GM18505 (cell line): ENCODE measurements around the gene ETS1.

Experiments used
- ATAC-seq: cut with Tn5 transposase; IDR thresholded peaks from one replicate; pipeline ENCODE4 v1.9.1; 2021; ENCODE audit not compliant: unreplicated experiment
- POLR2A ChIP-seq: IDR thresholded peaks from 4 replicates; pipeline ENCODE4 v1.6.1; 2011; ENCODE audit warnings: borderline replicate concordance; ENCODE audit not compliant: insufficient read depth, insufficient read length; ENCODE audit errors: extremely low read depth

The ETS1 gene

GRCh38 chr11:128431931-128432330 is 155.4 kb downstream of the ETS1 start:
- TF ChIP-seq POLR2A, result no peak
- no peak for ATAC-seq

DNA sequence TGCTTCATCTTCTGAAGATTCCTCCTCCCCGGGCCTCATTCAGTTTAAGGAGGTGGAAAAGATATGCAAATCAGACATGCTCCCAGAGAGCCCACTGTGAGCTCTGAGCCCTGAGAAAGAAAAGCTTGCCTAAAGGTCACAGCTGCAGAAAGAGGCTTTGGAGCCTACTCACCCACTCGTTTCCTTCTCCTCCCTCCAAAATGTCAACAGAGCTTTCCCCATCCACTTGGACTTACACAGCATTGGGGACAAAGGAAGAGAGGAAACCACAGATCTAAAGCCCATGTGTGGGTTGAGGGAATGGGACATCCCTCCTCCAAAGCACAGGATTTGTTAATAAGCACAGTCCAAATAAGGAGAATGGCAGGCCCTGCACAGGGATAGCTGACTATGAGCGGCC is 158.4 kb downstream of the ETS1 start:
- no peak for ATAC-seq
- TF ChIP-seq POLR2A, result no peak

DNA sequence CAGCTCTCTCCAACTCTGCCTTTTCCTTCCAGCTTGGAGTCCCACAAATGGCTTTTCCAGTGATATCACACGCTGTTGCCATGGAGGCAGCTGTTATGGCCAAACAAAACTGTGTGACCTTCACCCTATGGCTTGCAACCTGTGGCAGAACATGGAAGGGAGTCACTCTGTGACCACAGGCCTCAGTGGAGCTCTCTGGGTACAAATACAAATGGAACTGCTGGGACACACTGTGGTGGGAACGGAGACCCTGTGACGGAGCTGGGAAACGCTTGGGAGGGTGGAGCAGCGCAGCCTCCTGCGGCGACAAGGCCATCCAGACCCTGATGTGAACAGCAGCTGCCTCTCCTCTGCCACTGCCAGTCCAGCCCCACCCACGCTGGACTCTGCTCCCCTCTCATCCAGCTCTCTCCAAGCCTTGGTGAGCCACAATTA is 162.5 kb downstream of the ETS1 start:
- no peak for TF ChIP-seq POLR2A
- ATAC-seq, result no peak

- ATAC-seq, result no peak
- no peak for TF ChIP-seq POLR2A
Measured at GRCh38 chr11:128424271-128424711, 163.1 kb downstream of the ETS1 start.

DNA sequence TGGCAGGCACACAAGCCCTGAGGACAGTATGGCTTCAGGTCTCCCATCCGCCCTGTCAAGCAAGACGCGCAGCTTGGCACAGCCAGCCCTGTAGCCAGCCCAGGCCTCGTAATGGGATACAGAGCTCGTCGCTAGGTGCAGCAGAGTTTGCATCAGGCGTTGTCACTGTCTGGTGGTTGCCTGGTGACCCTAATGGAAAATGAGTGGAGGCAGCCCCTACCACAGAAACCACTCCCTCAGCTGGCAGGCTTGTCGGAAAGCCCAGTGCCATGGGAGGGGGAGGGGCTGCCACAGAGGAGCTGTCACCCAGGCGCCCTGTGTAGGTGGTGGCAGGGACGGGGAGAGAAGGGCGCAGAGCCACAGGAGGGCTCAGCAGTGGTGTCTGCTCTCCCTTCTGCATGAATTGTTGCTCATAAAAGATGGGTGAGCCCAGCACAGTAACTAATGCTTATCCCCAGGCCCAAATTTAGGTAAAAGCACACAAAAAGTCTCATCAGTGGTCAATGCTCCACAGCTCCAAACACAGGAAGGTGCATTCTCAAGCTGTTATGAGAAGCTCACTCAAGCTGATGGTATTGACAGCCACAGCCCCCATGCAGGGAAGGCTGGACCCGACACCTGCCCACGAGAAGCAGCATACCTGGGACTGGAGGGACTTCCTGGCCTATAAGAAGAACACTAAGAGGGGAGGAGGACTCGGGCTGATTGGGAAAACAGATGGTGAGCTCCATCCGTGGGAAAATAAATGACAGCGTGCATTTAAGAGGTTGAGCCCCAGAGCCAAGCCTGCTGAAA is 164.6 kb downstream of the ETS1 start:
- TF ChIP-seq POLR2A, result no peak
- no peak for ATAC-seq

GRCh38 chr11:128421577-128422330 is 165.6 kb downstream of the ETS1 start:
- no peak for TF ChIP-seq POLR2A
- ATAC-seq, result no peak

- ATAC-seq, result no peak
- no peak for TF ChIP-seq POLR2A
Measured at GRCh38 chr11:128420951-128421350, 166.4 kb downstream of the ETS1 start.

GRCh38 chr11:128420265-128420664 is 167.1 kb downstream of the ETS1 start:
- TF ChIP-seq POLR2A, result no peak
- ATAC-seq, result no peak

DNA sequence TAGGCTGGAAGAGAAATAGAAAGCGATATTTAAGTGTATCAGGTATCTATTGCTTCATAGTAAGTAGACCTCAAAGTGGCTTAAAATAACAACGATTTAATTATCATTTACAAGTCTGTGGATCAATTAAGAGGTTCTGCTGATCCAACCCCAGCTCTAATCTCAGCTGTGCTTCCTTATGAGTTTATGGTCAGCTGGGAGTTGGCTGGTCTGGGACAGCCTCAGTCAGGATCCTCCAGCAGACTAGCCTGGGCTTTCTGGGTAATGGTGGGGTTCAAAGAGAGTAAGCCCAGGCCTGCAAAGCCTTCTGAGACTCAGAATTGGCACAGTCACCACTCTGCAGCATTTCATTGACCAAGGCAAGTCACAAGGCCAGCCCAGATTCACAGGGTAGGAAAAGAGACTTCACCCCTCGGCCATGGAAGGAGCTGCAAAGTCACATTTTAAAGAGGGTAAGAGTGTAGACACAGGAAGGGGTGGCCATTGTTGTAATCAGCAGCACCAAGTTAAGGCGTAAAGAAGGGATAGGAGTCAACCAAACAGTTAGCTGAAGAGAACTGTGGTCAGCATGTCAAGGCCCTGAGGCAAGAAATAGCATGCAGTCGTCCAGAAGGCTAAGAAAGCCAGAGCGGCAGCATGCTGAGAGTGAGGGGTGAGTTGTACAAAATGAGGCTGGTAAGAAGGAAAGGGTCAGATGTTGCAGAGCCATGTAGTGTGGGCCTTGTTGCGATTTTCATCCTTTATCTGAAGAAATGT is 168.2 kb downstream of the ETS1 start:
- ATAC-seq, result no peak
- no peak for TF ChIP-seq POLR2A

DNA sequence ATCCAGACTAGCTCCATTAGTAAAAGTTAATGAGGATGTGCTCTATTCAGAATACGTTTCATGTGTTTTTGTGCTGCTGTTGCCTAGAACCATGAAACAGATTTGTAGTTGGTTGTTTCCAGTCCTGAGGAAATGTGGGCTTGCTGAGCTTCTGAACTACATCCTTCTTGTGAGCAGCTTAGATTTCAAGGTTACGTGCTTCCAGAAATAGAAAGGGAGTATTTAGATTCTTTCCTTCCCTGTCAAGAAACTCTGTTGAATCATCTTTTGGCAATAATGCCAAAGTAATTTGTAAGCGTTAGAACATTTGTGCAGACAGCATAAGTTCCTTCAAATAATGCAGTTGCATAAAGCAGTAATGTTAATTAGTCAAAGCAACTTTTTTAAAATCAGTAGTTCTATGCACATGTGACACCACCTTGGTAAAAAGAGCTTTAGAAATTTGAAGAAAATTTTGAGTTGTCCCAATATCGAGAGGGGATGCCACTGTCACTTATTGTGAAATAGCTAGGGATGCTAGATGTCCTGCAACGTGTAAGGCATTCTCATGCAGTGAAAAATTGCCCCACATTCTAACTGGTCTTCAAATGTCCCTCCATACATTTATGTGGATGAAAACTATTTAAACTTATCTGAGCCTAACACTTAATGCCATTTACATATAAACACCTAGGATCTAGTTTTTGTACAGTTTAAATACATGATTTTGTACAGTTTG is 169.6 kb downstream of the ETS1 start:
- ATAC-seq, result no peak
- no peak for TF ChIP-seq POLR2A

GRCh38 chr11:128416976-128417375 is 170.4 kb downstream of the ETS1 start:
- ATAC-seq, result no peak
- no peak for TF ChIP-seq POLR2A

- TF ChIP-seq POLR2A, result no peak
- no peak for ATAC-seq
Measured at GRCh38 chr11:128415539-128415938, 171.8 kb downstream of the ETS1 start.
